SK-N-SH (cell line): Measurements from ENCODE around the gene STON1. TPM values are rescaled to one million over a fixed set of nuclear protein-coding genes. Genes with fewer than 3 reads are reported as not detected.

Experiments used
- CTCF ChIA-PET: fragments of 300-600, 350-600 bp; formaldehyde crosslinking; extraction: SDS; loops from one replicate; lab custom pipeline; 2021; lab: Yijun Ruan, JAX
- POLR2A ChIA-PET: fragments of 350-600 bp; sonication (Branson Sonifier 250); formaldehyde crosslinking; extraction: SDS; loops from one replicate; lab custom pipeline; 2020; ENCODE audit warnings: antibody characterized with exemption, inconsistent platforms; lab: Yijun Ruan, JAX
- DNase-seq: peaks from one replicate; pipeline ENCODE4 v3.0.0; 2012
- H2AFZ ChIP-seq: fragments of 200-600 bp; sonication (generic); 2 replicates; pipeline ENCODE4 v1.8.1; 2016; ENCODE audit warnings: antibody characterized with exemption, mild to moderate bottlenecking, low read depth
- H3F3A ChIP-seq: fragments of 200-600 bp; sonication (generic); replicated peaks from 2 replicates; pipeline ENCODE3; 2016; ENCODE audit warnings: antibody characterized with exemption, mild to moderate bottlenecking; ENCODE audit not compliant: insufficient read depth
- H3K27ac ChIP-seq, 2 experiments: fragments of 200-500 bp in 1 of 2; fragments of 200-600 bp in 1 of 2; sonication (Bioruptor generic) in 1 of 2; sonication (generic), shearing (Covaris generic) in 1 of 2; 2 replicates each; pipeline versions ENCODE4 v1.5.1 to v1.6.1; 2014 to 2016; ENCODE audit warnings: low read depth in 2 of 2, inconsistent platforms in 1 of 2, low read length in 1 of 2, mild to moderate bottlenecking in 1 of 2, mixed read lengths in 1 of 2
- H3K27me3 ChIP-seq: fragments of 200-600 bp; sonication (generic), shearing (Covaris generic); 2 replicates; pipeline ENCODE4 v1.6.1; 2016; ENCODE audit warnings: mixed run types; ENCODE audit not compliant: insufficient read depth
- H3K36me3 ChIP-seq, 2 experiments: fragments of 200-500 bp in 1 of 2; fragments of 200-600 bp in 1 of 2; sonication (Bioruptor generic) in 1 of 2; sonication (generic) in 1 of 2; replicated peaks in 1 of 2; 2 replicates each; pipeline versions ENCODE3 to v1.5.1; 2014 to 2016; ENCODE audit warnings: low read length in 1 of 2, mild to moderate bottlenecking in 1 of 2; ENCODE audit not compliant: insufficient read depth in 2 of 2, control insufficient read depth in 1 of 2
- H3K4me1 ChIP-seq, 2 experiments: fragments of 200-500 bp in 1 of 2; fragments of 200-600 bp in 1 of 2; sonication (Bioruptor generic) in 1 of 2; sonication (generic), shearing (Covaris generic) in 1 of 2; 2 replicates each; pipeline versions ENCODE4 v1.5.1 to v1.6.1; 2014 to 2016; ENCODE audit warnings: low read depth in 1 of 2, low read length in 1 of 2, mixed run types in 1 of 2; ENCODE audit not compliant: insufficient read depth in 2 of 2, control insufficient read depth in 1 of 2
- H3K4me2 ChIP-seq: fragments of 200-600 bp; sonication (generic), shearing (Covaris generic); 2 replicates; pipeline ENCODE4 v1.6.1; 2017; ENCODE audit warnings: mixed run types
- H3K4me3 ChIP-seq, 2 experiments: fragments of 200-500 bp in 1 of 2; fragments of 200-600 bp in 1 of 2; sonication (Bioruptor generic) in 1 of 2; sonication (generic), shearing (Covaris generic) in 1 of 2; 2 replicates each; pipeline versions ENCODE4 v1.5.1 to v1.8.1; 2014 to 2016; ENCODE audit warnings: low read depth in 2 of 2, inconsistent platforms in 1 of 2, low read length in 1 of 2, mild to moderate bottlenecking in 1 of 2, mixed read lengths in 1 of 2, moderate library complexity in 1 of 2
- H3K79me2 ChIP-seq: fragments of 200-600 bp; sonication (generic); 2 replicates; pipeline ENCODE4 v1.8.1; 2017; ENCODE audit warnings: mild to moderate bottlenecking; ENCODE audit not compliant: insufficient read depth
- H3K9ac ChIP-seq: fragments of 200-600 bp; sonication (generic); 2 replicates; pipeline ENCODE4 v1.6.1; 2017; ENCODE audit warnings: mixed run types
- H3K9me2 ChIP-seq: fragments of 200-600 bp; sonication (generic); 2 replicates; pipeline ENCODE4 v1.6.1; 2017; ENCODE audit warnings: mixed run types
- H3K9me3 ChIP-seq: fragments of 200-600 bp; sonication (generic); 2 replicates; pipeline ENCODE4 v1.6.1; 2017; ENCODE audit warnings: mixed run types, mild to moderate bottlenecking, moderate library complexity
- H4K20me1 ChIP-seq: fragments of 200-600 bp; sonication (generic); 2 replicates; pipeline ENCODE4 v1.6.1; 2017; ENCODE audit warnings: mild to moderate bottlenecking, mixed run types; ENCODE audit not compliant: insufficient read depth
- CHD2 ChIP-seq: fragments of 150-350 bp; IDR thresholded peaks from 2 replicates; pipeline ENCODE4 v1.6.1; 2018; ENCODE audit warnings: low read length; ENCODE audit not compliant: partially characterized antibody
- CTCF ChIP-seq: fragments of 200-600 bp; sonication (generic); IDR thresholded peaks from 2 replicates; pipeline ENCODE4 v1.6.1; 2017; ENCODE audit warnings: antibody characterized with exemption, mild to moderate bottlenecking, moderate library complexity
- FOSL2 ChIP-seq: IDR thresholded peaks from 2 replicates; pipeline ENCODE4 v1.4.0; 2012; ENCODE audit warnings: low read depth, mild to moderate bottlenecking, moderate library complexity, borderline replicate concordance
- FOXJ3 ChIP-seq: sonication (generic); formaldehyde crosslinking; IDR thresholded peaks from 2 replicates; pipeline ENCODE4 v1.5.1; 2020; ENCODE audit warnings: mild to moderate bottlenecking, missing genetic modification reagents
- FOXM1 ChIP-seq: IDR thresholded peaks from 2 replicates; pipeline ENCODE4 v1.4.0; 2012; ENCODE audit warnings: low read depth, mild to moderate bottlenecking
- GATA2 ChIP-seq: sonication (generic); formaldehyde crosslinking; IDR thresholded peaks from 2 replicates; pipeline ENCODE4 v1.5.0; 2020; ENCODE audit warnings: mild to moderate bottlenecking, missing genetic modification reagents
- MEF2A ChIP-seq: IDR thresholded peaks from 2 replicates; pipeline ENCODE4 v1.4.0; 2012; ENCODE audit warnings: low read depth, borderline replicate concordance
- NRF1 ChIP-seq: IDR thresholded peaks from 2 replicates; pipeline ENCODE4 v1.6.1; 2012; ENCODE audit warnings: low read depth, mild to moderate bottlenecking, low read length
- PBX3 ChIP-seq: IDR thresholded peaks from 2 replicates; pipeline ENCODE4; 2012
- POLR2AphosphoS5 ChIP-seq: IDR thresholded peaks from 2 replicates; pipeline ENCODE4 v1.6.1; 2012; ENCODE audit warnings: low read depth, low read length
- RAD21 ChIP-seq: IDR thresholded peaks from 2 replicates; pipeline ENCODE4 v1.6.1; 2012; ENCODE audit warnings: mild to moderate bottlenecking, low read length
- RFX5 ChIP-seq: IDR thresholded peaks from 2 replicates; pipeline ENCODE4 v1.6.1; 2012; ENCODE audit warnings: mild to moderate bottlenecking, improper control_type of control experiment, low read length
- RXRA ChIP-seq: IDR thresholded peaks from 2 replicates; pipeline ENCODE4 v1.4.0; 2012; ENCODE audit warnings: low read depth, mild to moderate bottlenecking, borderline replicate concordance
- SIN3A ChIP-seq: IDR thresholded peaks from 2 replicates; pipeline ENCODE4 v1.6.1; 2012; ENCODE audit warnings: low read depth, mild to moderate bottlenecking, low read length, moderate library complexity, borderline replicate concordance
- SMC3 ChIP-seq: IDR thresholded peaks from 2 replicates; pipeline ENCODE4 v1.6.1; 2012; ENCODE audit warnings: low read depth, low read length, improper control_type of control experiment
- TAF1 ChIP-seq: IDR thresholded peaks from 2 replicates; pipeline ENCODE4 v1.6.1; 2012; ENCODE audit warnings: low read depth, mild to moderate bottlenecking, low read length, moderate library complexity, borderline replicate concordance
- USF1 ChIP-seq: IDR thresholded peaks from 2 replicates; pipeline ENCODE4 v1.4.0; 2012; ENCODE audit warnings: low read depth, borderline replicate concordance
- USF2 ChIP-seq: fragments of 150-350 bp; IDR thresholded peaks from 2 replicates; pipeline ENCODE4 v1.6.1; 2017; ENCODE audit warnings: antibody characterized with exemption, low read length, low read depth, borderline replicate concordance
- YY1 ChIP-seq: IDR thresholded peaks from 2 replicates; pipeline ENCODE4 v1.4.0; 2012; ENCODE audit warnings: low read depth, mild to moderate bottlenecking
- ZBTB33 ChIP-seq: IDR thresholded peaks from 2 replicates; pipeline ENCODE4 v1.4.0; 2012; ENCODE audit warnings: low read depth, borderline replicate concordance
- WGBS: methylation state at CpG from one replicate; pipeline ENCODE4 v1.1.6; 2017; ENCODE audit warnings: low lambda C conversion rate; 5-methylcytosine and 5-hydroxymethylcytosine counted together
- polyA plus RNA-seq, 3 experiments: library from polyadenylated mRNA; depleted of rRNA; stranded (reverse); fragments of >200 nt; gene quantifications; 2 replicates each; pipeline ENCODE4 v1.2.3, GENCODE V29; 2012

STON1 gene
- polyA plus RNA-seq, 1 of the 3 experiments (the other 2 are of a cell fraction) = 4.2 TPM

- Histone ChIP-seq H3K4me2 (no peak overlapping the region), H3K36me3 (peaks cover 0 to 10% of the 10 kb centered on the region in 2 experiments), H3K9me2 (no peaks in the 10 kb centered on the region), H3K9ac (no peak overlapping the region), H3K79me2 (no peaks in the 10 kb centered on the region), H2AFZ (no peak overlapping the region), H3K9me3 (no peaks in the 10 kb centered on the region), H3K27ac (no peak overlapping the region), H3K4me3 (no peak overlapping the region), H3F3A (no peaks in the 10 kb centered on the region), H4K20me1 (no peaks in the 10 kb centered on the region), H3K4me1 (no peaks in the 10 kb centered on the region), H3K27me3 (no peaks in the 10 kb centered on the region)
- no peak for DNase-seq
- POLR2A ChIA-PET = no interaction called here
- no peak for TF ChIP-seq MEF2A
- no peak for TF ChIP-seq RAD21
- TF ChIP-seq USF2 = no peak
- TF ChIP-seq CTCF = no peak
- no peak for TF ChIP-seq FOSL2
- no peak for TF ChIP-seq SIN3A
- TF ChIP-seq RFX5 = no peak
- TF ChIP-seq PBX3 = no peak
- no peak for TF ChIP-seq FOXJ3 (CRISPR knock-in tag)
- no peak for TF ChIP-seq SMC3
- no peak for TF ChIP-seq ZBTB33
- TF ChIP-seq POLR2AphosphoS5 = no peak
- no peak for TF ChIP-seq CHD2
- TF ChIP-seq NRF1 = no peak
- no peak for TF ChIP-seq TAF1
- no peak for TF ChIP-seq RXRA
- TF ChIP-seq YY1 = no peak
- no peak for TF ChIP-seq USF1
- no peak for TF ChIP-seq FOXM1
- no peak for TF ChIP-seq GATA2
- 98% methylated on average over 4 of the region's 4 CpGs for WGBS
- CTCF ChIA-PET = interaction anchor here (1.1 to 1.6 kb wide), 2 partner anchors 16 to 49 kb away, joined by 3 to 5 read pairs; no protein-coding TSS in a partner anchor
Measured at GRCh38 chr2:48584551-48584950, 54.6 kb downstream of the STON1 start.
